Measurements from ENCODE around the gene BIRC6.
"Not testable (repeated sequence)": the region's sequence is repeated elsewhere in the genome, so short reads cannot be mapped to it uniquely, and the experiment has no call there.

The BIRC6 gene, protein sequence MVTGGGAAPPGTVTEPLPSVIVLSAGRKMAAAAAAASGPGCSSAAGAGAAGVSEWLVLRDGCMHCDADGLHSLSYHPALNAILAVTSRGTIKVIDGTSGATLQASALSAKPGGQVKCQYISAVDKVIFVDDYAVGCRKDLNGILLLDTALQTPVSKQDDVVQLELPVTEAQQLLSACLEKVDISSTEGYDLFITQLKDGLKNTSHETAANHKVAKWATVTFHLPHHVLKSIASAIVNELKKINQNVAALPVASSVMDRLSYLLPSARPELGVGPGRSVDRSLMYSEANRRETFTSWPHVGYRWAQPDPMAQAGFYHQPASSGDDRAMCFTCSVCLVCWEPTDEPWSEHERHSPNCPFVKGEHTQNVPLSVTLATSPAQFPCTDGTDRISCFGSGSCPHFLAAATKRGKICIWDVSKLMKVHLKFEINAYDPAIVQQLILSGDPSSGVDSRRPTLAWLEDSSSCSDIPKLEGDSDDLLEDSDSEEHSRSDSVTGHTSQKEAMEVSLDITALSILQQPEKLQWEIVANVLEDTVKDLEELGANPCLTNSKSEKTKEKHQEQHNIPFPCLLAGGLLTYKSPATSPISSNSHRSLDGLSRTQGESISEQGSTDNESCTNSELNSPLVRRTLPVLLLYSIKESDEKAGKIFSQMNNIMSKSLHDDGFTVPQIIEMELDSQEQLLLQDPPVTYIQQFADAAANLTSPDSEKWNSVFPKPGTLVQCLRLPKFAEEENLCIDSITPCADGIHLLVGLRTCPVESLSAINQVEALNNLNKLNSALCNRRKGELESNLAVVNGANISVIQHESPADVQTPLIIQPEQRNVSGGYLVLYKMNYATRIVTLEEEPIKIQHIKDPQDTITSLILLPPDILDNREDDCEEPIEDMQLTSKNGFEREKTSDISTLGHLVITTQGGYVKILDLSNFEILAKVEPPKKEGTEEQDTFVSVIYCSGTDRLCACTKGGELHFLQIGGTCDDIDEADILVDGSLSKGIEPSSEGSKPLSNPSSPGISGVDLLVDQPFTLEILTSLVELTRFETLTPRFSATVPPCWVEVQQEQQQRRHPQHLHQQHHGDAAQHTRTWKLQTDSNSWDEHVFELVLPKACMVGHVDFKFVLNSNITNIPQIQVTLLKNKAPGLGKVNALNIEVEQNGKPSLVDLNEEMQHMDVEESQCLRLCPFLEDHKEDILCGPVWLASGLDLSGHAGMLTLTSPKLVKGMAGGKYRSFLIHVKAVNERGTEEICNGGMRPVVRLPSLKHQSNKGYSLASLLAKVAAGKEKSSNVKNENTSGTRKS (N-terminal part only)

DNA sequence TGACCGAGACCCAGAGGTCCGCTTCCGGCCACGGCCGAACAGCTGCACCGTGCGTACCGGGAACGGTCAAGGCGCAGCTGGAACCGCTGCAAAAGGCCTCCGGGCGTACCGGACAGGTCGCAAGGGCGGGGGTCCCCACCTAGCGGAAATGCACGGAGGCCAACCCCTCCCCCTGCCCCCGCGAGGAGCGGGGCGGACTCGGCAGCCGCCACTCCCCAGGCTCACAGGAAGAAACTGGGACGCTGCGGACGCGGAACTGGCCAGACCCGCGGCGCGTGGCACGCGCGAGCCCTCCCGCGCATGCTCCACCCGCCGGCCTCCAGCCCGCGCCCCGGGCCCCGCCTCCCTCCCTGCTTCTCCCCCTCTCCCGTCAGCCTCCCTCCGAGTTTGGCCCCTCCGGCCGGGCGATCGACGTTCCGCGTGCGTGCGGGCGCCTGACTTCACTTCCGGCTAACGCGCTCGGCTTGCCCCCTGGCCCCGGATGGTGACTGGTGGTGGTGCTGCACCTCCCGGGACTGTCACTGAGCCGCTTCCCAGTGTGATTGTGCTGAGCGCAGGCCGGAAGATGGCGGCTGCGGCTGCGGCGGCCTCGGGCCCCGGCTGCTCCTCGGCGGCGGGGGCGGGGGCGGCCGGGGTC lies at the start of gene BIRC6:
Gene BIRC6 (plus strand): TSS at position 343 of the 637 bp plus-strand sequence. CDS start 139 bp downstream, at position 482.
- DNase-seq, result peak; percentile 91 to 96

DNA sequence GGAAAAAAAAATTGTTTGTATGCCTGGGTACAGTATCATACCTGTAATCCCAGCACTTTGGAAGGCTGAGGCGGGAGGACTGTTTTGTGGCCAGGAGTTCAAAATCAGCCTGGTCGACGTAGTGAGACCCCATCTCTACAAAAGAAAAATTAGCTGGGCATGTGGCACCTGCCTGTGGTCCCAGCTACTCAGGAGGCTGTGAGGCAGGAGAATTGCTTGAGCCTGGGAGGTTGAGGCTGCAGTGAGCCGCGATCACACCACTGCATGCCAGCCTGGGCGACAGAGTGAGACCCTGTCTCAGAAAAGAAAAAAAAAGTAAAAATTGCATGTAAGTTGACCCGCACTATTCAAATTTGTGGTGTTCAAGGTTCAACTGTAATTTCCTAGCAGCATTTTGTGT lies 46.2 kb upstream of the BIRC6 start:
- no peak for DNase-seq

DNA sequence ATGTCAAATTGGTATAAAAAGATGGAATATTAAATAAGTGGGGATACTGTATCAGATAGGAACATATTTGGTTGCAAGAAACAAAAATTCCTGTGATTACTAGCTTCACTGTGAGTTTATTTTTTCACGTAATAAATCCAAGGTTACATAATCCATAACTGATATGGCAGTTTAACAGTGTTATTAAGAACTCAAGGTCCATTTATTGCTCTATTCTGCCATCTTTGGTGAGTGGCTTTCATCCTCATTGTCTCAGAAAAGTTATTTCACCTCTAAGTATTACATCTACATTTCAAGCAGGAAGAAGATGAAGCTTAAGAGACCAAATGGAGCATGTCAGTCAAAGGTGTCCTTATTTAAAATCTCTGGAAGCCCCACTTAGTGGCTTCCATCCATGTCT lies 41.9 kb upstream of the BIRC6 start:
- no peak for DNase-seq

DNA sequence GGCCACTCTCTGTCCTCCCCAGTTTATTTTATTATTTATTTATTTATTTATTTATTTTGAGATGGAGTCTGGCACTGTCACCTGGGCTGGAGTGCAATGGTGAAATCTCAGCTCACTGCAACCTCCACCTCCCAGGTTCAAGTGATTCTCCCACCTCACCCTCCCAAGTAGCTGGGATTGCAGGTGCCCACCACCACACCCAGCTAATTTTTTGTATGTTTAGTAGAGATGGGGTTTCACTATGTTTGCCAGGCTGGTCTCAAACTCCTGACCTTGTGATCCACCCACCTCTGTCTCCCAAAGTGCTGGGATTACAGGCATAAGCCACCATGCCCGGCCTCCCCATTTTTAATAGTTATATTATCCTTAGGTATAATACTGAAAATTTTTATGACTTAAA lies 28.1 kb upstream of the BIRC6 start:
- not testable (repeated sequence) for DNase-seq

DNA sequence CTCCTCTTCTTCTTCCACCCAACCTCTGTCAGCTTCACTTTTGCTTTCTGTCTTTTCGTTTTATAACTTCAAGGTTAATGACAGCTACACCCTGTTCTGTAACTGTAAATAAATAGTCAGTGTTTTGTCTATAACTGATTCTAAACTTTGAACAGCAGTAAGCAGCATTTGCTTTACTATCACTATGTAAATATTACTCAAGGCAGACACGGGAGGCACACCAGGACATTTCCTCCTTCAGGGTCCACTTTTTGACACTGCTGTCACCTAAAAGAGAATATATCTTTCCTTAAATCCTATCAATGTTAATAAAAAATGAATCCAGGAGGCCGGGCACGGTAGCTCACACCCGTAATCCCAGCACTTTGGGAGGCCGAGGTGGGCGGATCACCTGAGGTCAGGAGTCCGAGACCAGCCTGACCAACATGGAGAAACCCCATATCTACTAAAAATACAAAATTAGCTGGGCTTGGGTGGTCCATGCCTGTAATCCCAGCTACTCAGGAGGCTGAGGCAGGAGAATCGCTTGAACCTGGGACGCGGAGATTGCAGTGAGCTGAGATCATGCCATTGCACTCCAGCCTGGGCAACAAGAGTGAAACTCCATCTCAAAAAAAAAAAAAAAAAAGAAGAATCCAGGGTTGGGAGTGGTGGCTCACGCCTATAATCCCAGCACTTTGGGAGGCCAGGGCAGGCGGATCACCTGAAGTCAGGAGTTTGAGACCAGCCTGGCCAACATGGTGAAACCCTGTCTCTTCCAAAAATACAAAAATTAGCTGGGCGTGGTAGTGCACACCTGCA lies 27.4 kb upstream of the BIRC6 start:
- DNase-seq, result not testable (repeated sequence)

DNA sequence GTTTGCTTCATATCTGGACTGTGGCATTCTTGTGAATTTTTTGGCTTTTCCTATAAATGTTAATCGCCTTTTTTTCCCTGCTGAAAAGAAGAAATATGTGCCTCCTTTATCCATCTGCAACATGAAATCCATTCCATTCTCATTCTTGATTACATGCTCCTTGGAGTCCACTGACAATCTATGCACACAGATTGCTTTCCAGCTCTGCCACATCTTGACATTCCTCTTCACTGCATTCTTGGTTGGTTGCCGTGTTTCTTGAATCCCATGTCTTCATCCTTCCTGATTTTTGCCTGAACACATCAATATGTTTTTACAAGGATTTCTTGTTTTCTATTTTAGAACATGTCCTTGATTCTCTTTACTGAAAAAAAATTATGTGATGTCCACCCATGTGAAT lies 26.7 kb upstream of the BIRC6 start:
- DNase-seq, result no peak

DNA sequence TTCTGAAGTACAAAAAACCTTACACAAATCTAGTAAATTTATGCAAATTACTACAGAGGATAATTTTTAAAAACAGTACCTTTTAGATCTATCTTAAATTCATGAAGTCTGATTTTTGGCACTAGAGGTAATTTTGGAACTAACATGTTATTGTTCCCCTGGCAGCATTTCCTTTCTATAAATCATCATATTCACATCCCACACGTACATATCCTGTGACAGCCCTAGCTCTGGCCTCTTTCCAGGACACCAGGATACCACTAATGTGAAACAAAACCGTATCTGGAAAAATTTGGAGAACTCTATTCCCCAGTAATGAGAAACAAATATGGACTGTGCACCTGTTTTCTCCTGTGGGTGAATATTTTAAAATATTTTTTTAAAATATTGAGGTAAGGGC lies 14.0 kb upstream of the BIRC6 start:
- DNase-seq, result no peak

DNA sequence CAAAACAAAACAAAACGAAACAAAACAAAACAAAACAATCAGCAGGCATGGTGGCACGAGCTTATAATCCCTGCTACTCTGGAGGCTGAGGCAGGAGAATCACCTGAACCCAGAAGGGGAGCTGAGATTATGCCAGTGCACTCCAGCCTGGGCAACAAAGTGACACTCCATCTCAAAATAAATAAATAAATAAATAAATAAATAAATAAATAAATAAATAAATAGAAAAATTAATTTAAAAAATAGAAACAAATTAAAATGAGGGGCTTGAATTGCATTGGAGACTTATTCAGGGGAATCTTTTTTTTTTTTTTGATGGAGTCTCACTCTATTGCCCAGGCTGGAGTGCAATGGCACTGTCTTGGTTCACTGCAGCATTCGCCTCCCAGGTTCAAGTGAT lies 6.0 kb upstream of the BIRC6 start:
- not testable (repeated sequence) for DNase-seq

DNA sequence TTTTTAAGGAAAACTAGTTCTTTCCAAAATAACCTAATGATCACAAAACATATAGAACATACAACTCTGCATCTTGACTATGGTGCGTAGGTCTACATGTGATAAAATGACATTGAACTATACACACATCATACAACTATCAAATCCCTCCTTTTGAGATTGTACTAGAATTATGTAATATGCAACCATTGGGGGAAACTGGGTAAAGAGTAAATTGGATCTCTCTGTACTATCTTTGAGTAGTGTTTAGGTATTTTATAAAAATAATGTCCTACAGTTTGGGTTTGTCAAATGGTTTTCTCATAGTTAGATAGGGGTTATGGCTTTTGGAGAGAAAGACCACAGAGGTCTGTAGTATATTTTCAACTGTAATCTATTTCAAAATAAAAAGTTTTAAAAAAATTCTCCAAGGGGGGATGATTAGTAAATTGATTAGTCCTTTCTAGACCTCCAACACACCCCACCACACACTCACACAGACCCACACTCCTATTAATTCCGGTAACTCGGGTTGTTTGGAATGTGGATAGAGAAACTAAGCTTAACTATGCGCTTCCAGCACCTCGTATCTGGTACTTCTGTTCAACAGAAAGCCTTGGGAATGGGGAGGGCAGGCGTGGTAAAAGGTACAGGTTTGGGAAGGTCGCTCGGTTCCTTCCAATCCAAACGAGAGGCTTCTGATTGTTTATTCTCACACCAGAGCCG lies 695 bp upstream of the BIRC6 start:
- DNase-seq, result no peak

DNA sequence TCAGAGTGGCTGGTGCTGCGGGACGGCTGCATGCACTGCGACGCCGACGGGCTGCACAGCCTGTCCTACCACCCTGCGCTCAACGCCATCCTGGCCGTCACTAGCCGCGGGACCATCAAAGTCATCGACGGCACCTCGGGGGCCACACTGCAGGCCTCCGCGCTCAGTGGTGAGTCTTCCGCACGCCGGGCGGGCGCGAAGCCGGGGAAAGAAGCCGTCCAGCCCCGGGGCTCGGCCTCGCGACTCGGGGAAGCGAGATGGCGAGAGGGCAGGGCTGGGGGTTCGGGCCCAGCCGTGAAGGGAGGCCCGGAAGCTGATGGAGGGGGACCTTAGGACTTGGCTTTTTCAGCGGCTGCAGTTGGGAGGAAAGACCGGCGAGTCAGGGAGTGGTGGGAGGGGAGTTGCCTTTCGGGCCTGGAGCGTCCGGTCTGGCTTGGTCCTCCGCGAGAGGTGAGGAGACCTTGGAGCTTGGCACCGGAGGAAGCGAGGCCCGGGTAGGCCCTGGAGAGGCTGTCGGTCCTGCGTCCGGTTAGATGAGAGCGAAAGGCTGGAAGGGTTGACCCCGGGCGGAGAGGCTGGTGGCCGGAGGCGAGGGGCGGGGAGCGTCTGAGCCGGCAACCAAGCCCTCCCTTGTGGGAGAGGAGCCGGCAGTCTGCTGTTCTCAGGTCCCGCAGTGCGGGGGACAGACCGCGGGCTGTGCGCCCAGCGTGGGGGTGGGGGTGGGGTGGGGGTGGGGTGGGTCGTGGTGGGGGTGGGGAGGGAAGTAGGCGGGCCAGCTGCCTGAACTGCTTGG lies 691 bp downstream of the BIRC6 start:
- DNase-seq, result no peak

DNA sequence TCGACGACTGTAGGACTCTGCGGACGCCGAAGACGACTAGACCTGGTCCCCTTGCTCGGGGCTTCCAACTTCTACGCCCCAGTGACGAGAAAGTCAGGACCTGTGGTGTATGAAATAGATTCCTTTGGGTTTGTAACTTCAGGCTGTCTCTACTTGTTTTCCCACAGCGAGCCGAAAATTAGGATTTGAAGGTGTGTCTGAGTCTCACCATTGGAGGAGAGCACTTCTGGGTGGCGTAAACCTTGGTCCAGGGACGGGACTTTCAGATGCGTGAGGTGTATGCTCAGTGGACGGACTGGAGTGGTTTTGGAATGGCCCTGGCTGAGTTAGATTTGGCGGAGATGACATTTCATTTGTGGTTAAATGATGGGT lies 1.3 kb downstream of the BIRC6 start:
- no peak for DNase-seq

DNA sequence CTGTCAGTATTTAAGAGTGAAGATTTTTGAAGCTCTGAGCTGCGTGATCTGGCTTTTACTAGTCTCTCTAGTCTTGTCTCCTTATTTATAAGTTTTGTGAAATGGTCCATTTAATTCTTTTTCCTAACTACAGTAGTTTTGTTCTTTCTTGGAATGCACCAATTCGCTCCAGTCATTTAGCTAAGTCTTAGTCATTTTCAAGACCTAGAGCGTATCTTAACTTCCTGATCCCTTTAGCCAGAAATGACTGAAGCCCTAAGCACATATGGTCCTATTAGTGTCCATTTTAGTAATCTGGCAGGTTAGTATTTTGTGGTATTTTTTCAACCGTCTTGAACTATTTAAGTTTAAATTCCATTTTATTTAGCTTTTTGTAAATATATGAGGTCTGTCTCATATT lies 3.6 kb downstream of the BIRC6 start:
- DNase-seq, result no peak

DNA sequence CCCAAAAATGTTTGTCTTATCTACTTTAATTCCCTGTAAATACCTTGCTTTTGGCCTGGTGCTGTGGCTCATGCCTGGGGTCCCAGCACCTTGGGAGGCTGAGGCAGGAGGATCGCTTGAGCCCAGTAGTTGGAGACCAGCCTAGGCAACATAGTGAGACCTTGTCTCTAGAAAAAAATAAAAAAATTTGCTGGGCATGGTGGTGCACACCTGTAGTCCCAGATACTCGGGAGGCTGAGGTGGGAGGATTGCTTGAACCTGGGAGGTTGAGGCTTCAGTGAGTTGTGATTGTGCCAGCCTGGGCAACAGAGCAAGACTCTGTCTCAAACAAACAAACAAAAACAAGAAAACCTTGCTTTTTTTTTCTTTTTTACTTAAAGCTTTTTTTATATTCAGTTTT lies 6.2 kb downstream of the BIRC6 start:
- DNase-seq, result not testable (repeated sequence)

DNA sequence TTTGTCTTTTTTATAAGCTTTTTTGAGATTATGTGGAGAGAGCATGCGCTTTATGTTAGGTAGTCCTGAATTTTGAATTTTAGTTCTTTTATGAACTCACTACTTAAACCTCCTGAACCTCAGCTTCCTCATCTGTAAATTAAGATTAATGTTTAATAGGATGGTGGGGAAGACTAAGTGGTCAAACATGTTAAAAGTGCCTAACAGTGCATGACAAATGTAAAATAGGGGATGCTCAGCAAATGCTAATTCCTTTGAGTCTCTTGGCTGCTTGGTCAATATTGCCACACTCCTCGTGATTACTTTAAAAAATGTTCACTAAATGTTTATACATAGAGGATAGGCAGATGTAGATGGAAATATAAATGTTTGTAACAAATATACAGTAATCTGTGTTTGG lies 6.8 kb downstream of the BIRC6 start:
- no peak for DNase-seq

DNA sequence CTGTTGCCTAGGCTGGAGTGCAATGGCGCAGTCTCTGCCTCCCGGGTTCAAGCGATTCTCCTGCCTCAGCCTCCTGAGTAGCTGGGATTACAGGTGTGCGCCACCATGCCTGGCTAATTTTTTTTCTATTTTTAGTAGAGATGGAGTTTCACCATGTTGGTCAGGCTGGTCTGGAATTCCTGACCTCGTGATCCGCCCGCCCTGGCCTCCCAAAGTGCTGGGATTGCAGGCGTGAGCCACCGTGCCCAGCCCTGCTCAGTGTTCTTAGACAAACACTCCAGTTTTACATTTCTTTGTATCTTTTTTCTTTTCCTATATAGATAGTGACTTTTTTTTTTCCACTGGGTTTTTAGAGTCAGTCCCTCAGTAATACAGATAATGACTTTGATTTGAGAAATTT lies 7.5 kb downstream of the BIRC6 start:
- DNase-seq, result not testable (repeated sequence)

DNA sequence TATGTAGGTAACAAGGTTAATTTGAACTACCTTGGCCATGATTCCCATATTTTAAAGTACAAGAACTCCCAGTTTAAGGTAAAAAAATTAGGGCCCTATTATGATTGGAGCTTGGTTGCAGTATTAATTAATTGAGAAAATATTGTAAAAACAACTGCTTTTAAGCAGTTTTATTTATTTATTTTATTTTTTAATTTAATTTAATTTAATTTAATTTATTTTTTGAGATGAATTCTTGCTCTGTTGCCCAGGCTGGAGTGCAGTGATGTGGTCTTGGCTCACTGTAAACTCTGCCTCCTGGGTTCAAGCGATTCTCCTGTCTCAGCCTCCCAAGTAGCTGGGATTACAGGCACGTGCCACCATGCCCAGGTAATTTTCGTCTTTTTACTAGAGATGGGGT lies 8.9 kb downstream of the BIRC6 start:
- not testable (repeated sequence) for DNase-seq

DNA sequence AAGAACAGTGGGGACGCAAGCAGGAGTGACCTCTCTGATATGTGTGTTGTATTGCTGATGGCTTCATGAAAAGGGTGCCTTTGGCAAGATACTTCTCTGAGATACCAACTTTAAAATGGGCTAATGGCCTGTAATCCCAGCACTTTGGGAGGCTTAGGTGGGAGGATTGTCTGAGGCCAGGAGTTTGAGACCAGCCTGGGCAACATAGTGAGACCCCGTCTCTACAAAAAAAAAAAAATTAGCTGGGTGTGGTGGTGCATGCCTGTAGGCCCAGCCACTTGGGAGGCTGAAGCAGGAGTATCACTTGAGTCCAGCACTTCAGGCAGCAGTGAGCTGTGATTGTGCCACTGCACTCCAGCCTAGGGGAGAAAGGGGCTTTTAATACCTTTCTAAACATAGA lies 9.8 kb downstream of the BIRC6 start:
- no peak for DNase-seq

DNA sequence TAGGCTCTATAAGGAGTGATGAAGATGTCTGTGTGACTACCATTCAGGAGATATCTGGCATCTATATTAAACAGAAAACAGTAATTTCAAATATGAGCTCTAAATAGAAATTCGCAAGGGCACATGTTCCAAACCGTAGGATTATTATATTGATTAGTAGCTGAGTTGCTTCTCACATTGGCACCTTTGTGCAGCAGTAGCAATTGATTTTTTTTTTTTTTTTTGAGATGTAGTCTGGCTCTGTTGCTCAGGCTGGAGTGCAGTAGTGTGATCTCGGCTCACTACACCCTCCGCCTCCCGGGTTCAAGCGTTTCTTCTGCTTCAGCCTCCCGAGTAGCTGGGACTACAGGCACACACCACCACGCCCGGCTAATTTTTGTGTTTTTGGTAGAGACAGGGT lies 12.4 kb downstream of the BIRC6 start:
- DNase-seq, result no peak

DNA sequence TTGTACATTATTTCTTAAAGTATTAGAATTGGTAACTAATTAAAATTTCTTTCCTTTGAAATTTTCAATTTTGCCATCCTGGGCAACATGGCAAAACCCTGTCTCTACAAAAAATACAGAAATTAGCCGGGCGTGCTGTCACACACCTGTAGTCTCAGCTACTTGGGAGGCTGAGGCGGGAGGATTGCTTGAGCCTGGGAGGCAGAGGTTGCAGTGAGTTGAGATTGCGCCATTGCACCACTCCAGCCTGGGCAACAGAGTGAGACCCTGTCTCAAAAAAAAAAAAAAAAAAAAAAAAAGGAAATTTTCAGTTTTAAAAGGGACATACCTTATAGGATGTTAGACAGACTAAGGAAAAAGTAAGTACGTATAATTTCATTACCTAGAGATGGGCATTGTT lies 14.1 kb downstream of the BIRC6 start:
- not testable (repeated sequence) for DNase-seq

DNA sequence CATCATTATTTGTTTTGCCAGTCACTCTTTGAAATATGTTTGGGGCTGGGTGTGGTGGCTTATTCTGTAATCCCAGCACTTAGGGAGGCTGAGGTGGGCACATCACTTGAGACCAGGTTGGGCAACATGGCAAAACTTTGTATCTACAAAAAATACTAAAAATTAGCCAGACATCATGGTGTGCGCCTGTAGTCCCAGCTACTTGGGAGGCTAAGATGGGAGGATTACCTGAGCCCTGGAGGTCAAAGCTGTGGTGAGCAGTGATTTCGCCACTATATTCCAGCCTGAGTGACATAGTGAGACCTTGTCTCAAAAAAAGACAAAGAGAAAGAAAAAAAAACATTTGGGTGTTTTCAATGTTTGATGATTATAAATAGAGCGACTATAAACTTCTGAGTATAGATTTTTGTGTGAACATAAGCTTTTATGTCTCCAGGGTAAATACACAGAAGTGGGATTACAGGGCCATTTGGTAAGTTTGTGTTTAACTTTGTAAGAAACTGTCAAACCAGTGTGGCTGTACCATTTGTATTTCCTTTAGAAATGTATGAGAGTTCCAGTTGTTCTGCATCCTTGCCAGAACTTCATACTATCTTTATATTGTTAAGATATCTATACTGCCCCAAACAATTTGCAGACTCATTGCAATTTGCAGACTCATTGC lies 15.8 kb downstream of the BIRC6 start:
- DNase-seq, result no peak

All from SHP77 (cell line).